ENCODE data around the gene RCAN1.

GRCh38 chr21:34640858-34641257 lies 25.9 kb upstream of the RCAN1 start:
- TF ChIP-seq POLR2A (IDR thresholded peaks at IDR 0.05): no peak
- no peak for TF ChIP-seq CTCF (IDR thresholded peaks at IDR 0.05)
